ENCODE data around the gene PLEKHO2.

The PLEKHO2 gene

DNA sequence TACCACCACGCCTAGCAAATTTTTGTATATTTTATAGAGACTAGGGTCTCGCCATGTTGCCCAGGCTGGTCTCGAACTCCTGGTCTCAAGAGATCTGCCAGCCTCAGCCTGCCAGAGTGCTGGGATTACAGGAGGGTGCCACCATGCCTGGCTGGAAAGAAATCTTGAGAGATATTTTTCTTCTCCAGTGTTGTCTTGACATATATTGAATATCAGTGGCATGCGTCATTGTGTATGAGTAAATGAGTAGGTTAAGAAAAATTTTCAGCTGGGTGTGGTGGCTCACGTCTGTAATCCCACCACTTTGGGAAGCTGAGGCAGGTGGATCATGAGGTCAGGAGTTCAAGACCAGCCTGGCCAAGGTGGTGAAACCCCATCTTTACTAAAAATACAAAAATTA lies 12.7 kb upstream of the PLEKHO2 start:
- no peak for DNase-seq (ENCODE audit: low read depth)

DNA sequence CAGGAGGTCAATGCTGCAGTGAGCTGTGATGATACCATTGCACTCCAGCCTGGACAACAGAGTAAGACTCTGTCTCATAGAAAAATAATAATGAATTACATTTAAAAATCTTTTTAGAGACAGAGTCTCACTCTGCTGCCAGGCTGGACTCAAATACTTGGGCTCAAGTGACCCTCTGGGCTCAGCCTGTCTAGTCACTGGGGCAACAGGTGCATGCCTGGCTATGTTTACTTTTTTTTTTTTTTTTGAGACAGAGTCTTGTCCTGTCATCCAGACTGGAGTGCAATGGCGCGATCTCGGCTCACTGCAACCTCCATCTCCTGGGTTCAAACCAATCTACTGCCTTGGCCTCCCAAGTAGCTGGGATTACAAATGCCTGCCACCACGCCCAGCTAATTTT lies 8.0 kb upstream of the PLEKHO2 start:
- DNase-seq (ENCODE audit: low read depth), result no peak

DNA sequence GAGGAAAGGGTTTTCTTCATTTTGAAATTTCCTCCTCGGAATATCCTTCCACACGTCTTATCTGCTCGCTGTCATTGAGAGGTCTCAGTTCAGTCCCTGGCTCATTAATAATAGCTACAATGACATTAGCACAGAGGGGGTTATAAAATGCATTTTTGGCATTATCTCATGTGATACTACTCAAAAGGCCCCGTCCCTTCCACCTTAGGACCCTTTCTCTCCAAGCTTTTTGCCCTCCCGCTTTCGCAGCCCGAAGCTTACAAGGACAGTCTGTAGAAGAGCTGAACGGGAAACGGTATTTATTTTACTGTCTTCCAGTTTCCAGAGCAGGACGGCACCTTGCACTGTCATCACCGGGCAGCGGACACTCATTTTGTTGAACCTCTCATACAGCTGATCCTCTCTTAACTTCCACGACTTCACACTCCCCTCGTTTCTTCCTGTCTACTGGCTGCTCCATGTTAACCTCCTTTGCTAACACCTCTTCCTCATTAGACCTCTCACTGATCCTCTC lies 5.6 kb upstream of the PLEKHO2 start:
- no peak for DNase-seq (ENCODE audit: low read depth)

DNA sequence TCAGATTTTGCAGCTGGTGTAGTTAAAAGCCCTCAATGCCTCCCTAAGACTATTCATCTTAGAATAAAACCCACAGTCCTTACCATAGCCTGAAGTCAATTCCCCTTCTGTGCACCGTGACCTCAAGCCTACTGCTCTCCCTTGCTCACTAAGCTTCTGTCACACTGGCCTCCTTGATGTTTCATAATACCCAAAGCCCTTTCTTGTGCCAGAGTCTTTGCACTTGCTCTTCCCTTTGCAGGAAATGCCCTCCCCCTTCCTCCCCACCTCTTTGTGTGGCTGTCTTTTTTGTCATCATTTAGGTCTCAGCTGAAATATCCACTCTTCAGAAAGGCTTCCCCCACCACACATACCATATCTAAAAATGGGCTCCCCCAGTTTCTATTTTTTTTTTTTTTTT lies 4.2 kb upstream of the PLEKHO2 start:
- no peak for DNase-seq (ENCODE audit: low read depth)

DNA sequence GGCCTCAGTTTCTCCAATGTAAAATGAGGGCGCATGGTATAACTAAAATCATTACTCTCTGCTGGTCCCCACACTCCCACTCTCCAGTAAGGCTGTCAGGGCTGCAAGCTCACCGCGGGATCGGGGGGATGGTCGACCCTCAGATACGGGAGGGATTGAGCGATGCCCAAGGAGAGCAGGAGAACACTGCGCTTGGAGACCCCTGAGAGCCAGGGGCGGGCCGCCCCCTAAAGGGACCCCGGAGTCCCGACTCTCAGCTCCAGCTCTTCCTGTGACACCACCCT lies 713 bp upstream of the PLEKHO2 start:
- no peak for DNase-seq (ENCODE audit: low read depth)

DNA sequence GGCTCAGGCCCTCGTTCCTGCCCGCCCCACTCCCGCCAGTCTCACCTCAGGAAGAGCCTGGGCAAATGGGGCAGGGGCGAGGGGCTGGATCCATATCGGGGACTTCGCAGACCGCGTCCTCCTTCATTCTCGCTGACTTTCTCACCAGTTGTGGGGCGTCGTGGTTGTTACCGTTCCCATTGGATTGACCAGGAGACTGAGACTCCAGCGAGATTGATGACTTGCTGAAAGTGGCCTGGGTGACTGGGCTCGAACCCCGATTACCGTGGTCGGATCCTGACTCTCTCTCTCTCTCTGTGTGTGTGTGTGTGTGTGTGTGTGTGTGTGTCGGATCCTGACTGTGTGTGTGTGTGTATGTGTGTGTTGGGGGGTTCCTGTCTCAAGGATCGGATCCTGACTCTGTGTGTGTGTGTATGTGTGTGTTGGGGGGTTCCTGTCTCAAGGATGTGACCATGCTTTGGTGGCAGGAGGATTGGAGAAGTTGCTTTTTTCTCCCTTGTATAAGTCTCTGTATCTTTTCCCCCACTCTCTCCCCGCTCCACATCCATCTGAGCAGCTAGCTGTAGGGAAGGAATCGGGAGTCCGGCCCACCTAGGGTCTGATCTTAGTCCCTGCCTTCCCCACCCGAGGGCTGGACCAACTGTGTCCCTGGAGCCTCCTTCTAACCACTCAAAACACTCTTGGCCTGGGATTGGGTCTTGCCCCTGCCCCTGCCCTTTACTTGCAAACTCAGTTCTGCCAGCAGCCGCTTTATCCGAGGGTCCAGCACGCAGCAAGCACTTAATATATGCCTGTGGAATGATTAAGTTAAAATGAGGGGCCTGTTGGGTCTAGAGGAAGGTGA lies 603 bp downstream of the PLEKHO2 start:
- DNase-seq (ENCODE audit: low read depth), result no peak

DNA sequence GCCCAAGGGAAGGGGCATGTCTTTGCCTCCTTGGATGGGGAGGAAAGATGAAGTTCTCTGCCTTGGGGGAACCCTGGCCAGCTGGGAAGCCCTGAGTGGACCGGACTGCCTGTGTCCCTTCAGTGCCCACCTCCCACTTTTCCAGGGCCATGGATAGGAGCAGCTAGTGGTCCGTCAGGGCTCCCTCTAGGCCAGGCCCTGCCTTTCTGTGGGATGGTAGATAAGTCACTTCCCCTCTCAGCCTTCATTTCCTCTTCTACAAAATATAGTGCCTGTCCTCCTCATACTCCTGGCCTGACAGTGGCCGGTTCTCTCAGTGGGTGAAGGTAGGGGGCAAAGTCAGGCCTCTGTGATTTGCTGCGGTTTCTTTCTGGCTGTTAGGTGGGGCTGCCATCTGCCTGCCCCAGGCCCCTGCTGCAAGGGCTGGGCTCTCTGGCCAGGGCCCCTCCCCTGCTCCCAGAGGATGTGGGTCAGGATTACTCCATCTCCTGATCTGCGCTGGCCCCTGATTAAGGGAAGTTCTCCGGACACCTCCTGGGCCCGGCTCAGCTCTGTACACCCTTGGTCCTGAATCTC lies 1.4 kb downstream of the PLEKHO2 start:
- no peak for DNase-seq (ENCODE audit: low read depth)

DNA sequence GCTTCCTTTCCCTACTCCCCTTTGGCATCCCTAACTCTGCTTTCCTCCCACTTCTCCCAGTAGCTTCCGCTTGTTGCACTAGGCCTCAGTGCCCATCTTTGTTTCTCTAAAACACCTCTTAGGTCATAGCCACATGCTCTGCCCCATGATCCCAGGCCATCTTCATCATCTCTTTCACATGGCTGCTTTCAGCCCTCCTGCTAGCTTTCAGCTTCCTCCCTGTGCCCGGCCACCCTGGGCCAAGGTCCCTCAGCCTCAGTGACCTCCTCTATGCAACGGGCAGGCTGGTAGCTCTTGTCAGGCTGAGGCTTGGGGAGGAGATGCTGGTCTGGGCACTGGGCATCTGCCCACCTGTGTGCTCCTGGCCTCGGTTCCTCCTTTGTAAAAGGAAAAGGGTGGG lies 2.3 kb downstream of the PLEKHO2 start:
- DNase-seq (ENCODE audit: low read depth), result no peak

DNA sequence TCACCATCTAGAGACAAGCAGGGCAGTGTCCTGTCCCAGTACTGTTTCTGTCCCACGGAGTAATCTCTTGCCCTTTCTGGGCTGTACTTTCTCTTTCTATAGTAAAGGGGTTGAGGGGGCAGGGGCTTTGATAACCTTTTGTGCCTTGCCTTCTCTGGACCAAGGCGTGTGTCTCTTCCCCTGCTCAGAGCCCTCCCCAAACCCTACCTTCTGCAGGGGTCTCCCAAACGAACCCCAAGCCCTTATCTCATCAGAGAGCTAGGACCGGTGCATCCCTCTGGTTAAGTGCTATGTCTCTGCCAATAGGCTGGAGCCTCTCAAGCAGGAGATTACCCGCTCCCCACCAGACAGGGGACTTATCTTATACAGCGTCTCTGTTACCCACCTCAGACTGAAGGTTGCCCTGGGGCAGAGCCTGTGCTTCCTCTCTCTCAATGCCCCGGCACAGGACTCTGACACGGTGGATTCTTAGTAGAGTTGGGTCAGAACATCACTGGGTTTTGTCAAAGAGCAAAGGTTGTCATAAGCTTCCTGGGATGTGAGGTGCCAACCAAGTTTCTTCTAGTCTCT lies 2.9 kb downstream of the PLEKHO2 start:
- no peak for DNase-seq (ENCODE audit: low read depth)

DNA sequence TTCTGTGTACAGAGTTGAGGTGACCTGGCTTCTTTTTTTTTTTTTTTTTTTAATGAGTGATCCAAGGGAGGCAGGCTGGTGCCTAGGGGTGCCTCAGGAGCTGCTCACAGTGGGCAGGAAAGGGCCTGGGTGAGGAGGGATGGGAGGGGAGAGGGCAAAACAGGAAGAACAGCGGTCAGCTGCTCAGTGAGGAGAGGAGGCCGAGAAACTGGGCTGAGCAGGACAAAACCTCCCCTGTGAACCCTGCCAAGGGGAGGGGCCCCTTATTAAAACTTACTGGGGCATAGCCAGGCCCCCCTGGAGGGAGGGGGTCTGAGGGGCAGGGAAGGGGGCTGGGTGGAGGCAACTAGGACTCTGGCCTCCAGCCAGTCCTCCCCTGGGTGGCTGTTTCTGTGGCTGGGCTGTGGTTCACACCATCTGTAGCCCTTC lies 3.5 kb downstream of the PLEKHO2 start:
- DNase-seq (ENCODE audit: low read depth), result no peak

DNA sequence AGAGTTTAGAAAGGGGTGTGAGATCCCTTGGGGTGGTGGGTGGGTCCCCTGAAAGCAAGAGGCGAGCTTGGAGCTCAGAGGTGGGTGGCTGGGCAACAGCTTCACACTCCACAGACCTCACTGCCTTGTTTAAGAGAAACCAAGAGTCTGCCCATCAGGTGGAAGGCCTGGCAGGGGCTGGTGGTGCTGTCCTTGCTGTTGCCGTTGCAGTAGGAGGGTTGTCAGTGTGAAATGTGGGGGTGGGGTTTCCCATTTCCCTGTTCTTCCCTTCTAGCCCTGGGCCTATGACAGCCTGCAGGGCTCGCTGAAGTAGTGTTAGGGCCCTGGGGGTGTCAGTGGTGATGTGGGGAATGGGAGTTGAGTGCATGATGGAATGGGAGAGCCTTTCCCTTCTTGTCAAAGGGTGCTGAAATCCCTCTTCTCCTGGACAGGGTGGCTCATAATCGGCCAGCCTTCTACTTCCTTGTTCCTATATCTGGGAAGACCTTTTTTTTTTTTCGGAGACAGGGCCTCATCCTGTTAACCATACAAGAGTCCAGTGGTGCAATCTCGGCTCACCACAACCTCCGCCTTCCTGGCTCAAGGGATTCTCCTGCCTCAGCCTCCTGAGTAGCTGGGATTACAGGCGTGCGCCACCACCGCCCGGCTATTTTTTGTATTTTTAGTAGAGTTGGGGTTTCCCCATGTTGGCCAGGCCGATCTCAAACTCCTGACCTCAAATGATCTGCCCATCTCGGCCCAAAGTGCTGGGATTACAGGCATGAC lies 4.3 kb downstream of the PLEKHO2 start:
- DNase-seq (ENCODE audit: low read depth), result no peak

DNA sequence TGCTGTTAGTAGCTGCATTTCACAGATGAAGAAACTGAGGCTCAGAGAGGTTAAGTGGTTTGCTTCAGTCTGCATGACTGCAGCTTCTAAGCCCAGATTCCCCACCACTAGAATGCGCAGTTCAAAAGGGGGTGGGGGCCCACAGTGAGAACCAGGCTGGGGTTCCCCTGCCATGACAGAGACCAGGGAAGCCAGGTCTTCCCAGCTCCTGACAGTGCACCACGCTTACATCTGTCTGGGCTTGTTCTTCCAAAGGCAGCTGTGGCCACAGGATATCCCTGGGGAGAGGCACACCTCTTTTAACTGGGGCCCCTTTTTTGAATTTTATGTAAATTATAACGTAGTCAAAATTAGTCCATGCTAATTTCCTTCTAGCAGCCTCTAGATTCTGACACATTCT lies 5.3 kb downstream of the PLEKHO2 start:
- DNase-seq (ENCODE audit: low read depth), result no peak

DNA sequence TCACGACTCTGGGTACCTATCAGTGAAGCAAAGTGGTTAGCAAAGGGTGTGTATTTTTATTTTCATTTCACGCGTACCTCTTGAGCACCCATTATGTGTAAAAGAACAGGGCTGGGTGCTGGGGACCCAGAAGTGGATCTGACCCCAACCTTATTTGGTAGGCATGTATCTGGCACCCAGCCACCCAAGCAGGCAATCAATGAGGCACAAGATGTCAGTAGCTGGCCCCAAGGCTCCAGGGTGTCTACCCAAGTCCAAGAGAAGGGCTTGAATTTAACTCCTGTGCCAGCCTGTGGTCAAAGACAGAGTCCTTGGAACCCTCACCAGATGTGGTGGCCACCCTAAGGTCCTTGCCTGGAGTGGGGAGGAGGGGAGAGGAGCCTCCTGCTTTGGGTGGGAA lies 5.7 kb downstream of the PLEKHO2 start:
- DNase-seq (ENCODE audit: low read depth), result no peak

DNA sequence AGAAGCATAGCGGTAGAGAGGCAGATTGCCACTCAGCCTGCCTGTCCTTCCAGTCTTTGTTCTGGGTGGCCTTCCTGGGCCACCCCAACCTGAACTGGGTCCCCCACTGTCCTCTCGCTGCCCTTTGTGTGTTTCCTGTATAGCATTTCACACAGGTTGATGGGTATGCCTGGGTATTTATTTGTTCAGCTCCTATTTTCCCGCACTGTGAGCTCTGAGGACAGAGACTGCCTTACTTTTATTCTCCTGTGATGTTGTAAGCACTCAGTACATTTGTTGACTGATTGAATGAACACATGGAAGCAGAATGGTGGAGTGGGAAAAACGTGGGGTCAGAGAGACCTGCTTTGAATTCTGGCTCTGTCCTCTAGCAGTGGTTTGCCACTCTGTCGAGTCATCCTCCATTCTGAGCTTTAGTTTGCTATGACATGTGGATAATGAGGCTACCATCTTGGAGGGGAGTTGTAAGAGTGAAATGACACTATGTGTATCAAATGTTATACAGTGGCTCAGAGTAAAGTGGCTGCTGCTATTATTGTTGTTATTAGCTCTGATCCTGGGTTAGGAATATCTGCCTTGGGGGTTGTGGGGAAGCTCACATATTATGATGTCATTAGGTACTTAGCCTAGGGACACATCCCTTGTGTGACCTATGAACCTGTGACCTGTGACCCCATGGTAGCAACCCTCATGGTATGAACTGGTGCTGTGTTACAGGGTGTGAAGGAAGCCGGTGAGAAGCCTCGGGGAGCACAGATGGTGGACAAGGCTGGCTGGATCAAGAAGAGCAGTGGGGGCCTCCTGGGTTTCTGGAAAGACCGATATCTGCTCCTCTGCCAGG lies 6.4 kb downstream of the PLEKHO2 start:
- no peak for DNase-seq (ENCODE audit: low read depth)

DNA sequence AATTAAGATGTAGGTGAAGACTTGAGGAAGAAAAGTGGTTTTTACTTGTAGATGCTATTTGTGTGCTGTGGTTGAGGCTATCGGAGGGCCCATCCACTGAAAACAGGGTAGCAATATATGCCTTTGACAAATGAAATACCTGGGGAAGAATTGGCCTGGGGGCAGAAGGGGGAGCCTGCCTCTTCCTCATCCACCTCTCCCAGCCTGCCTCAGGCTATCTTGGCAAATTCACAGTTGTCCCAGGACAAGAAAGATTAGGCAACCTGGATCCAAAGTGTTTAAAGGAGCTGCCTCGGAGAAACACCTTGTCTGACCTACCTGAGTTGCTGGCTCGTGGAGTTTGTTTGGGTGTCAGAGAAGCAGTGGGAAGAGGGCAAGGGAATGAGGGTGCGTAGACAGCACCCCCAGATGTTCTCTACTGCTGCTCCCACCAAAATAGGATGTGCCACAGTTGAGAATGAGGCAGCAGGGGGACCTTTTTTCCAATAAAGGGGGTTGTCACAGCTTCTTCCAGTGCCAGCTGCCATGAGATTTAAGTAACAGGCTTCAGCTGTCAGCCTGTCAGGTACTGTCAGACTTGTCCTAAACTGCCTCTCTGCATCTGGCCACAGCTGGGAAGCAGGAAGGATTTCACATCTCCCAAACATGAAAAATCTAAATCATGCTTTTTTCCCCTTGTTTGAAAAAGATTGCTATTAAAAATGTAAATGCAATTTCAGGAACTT lies 9.2 kb downstream of the PLEKHO2 start:
- DNase-seq (ENCODE audit: low read depth), result no peak

DNA sequence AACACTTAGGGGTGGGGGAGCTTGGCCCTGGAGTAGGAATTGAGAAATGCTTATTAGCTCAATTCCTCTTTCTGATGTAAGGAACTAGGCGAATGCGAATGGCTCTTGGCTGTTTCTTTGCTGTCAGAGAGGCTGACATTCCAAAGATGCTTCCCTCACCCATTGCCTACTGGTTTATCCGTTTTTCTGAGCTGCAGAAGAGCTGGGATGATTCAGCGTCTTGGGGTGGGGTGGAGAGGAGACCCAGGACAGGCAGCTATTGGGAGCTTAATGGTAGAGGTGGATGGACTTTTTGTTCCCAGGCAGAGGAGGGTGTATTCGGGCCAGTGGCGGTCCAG lies 9.8 kb downstream of the PLEKHO2 start:
- DNase-seq (ENCODE audit: low read depth), result no peak

DNA sequence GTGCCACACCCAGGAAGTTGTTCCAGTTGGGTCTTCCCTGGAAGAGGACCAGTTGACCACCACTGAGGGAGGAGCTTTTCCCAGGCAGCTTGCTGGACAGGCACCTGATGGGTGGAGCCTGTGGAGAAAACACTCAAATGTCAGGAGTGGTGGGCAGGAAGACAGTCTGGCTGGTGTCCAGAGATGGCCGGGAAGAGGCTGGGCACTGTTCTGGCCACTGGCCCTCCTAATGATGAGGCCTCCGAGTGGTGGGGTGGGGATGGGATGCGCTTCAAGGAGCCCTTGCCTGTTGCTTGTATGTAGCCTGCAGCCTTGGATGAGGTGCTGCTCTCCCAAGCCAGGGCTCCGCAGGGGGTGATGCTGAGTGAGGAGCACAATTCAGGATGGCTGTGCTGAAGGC lies 12.3 kb downstream of the PLEKHO2 start:
- DNase-seq (ENCODE audit: low read depth), result no peak

DNA sequence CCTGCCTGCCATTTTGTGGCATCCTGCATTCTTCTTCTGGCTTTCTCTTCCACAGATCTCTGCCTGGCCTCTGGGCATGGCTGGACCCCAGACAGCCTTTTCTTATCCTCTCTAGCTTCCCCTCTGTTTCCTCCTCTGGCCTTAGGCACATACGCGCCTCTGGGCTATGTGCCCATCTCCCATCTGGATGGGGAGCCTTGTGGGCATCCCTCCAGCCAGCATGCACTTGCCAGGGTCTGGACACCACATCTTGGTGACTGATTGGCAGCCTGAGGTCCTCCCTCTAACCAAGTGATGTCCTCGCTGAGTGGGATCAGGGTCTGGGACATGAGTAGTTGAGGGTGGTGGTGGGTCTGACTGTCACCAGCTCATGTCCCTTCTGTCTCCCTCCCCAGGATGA lies 12.8 kb downstream of the PLEKHO2 start:
- no peak for DNase-seq (ENCODE audit: low read depth)

DNA sequence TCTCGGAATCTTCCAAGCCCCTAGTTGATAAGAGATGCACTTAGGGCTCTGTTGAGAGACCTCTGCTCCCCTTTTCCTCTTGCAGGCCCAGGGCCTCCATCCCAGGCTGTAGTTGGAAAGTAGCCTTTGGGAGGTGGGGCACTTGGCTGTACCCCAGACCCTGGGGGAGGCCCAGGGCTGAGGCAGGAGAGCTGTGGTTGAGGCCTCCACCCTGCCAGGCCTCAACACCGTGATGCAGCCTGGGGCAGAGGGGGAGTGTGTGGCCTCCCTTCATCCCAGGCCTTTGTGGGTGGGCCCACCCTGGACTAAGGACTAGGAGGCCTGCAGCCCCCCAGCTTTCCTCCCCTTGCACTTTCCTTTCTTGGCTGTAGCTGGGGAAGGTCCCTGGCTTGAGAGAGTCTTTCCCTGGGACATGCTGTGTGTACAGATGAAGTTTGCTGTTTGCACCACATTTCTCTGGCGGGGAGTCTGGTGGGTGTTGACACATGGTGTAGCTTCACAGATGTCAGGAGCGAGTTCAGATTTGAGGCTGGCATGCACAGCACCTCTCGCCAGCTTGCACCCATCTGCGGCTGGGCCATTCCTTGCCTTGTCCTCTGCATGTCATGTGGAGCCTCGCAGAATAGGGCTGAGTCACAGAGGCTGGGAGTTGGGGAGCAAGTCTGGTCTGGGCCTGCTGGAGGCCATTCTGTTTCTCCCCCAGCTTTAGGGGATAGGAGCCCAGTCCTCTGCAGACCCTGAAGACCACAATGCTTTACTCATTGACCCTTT lies 13.7 kb downstream of the PLEKHO2 start:
- DNase-seq (ENCODE audit: low read depth), result no peak

DNA sequence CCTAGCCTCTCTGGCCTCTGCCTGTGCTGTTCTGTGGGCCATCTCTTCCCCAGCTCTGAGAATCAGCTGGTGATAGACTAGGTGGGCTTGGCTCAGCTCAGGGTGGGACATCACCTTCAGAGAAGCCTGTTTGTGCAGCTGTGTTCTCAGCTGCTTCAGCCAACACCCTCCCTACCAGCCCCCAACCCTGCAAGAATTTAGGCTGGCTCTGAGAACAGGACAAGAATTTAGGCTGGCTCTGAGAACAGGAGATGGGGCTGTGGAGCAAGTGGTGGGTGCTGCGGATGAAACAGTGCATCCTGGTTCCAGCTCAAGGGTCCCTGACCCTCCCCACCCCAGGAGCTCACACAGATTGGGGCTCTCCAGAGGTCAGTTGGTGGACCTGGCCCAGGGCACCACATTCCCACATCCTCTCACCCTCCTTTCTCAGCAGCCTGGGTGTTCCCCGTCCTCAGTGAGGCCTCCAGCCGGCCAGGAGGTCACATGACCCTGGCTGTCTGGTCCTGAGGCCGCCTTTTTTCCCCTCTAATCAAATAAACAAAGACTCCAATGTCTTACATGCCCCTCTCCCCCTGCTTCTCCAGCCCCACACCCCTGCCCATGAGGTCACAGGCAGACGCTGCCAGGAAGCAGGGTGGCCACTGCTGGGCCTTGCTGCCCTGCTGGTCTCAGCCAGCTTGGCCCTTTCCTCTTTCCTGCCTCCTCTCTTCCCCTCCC lies 14.9 kb downstream of the PLEKHO2 start:
- no peak for DNase-seq (ENCODE audit: low read depth)
